AG09319 (cell line): ENCODE results near the gene DENND6B.
A peak's percentile ranks its signal among the peaks of the same experiment; 100 is the strongest.
"Not testable (repeated sequence)": the region's sequence is repeated elsewhere in the genome, so short reads cannot be mapped to it uniquely, and the experiment has no call there.

Source experiments
- DNase-seq: peaks from one replicate; pipeline ENCODE4 v3.0.0-alpha.2; 2010; ENCODE audit warnings: low read depth; ENCODE audit errors: extremely low read depth
- CTCF ChIP-seq: IDR thresholded peaks from 2 replicates; pipeline ENCODE4 v1.5.1; 2011; ENCODE audit warnings: low read depth, mild to moderate bottlenecking, inconsistent platforms, low read length, moderate library complexity

Gene DENND6B

GRCh38 chr22:50326956-50327710, at the start of gene DENND6B:
TSS of gene DENND6B (minus strand) at chr22:50327012. CDS start at chr22:50326988, 24 bp downstream.
- no peak; the same call in 1 of the 2 replicates for TF ChIP-seq CTCF
- DNase-seq, result peak; percentile 52

GRCh38 chr22:50376085-50376651, 49.4 kb upstream of the DENND6B start:
- no peak for TF ChIP-seq CTCF
- DNase-seq, result no peak

- no peak for TF ChIP-seq CTCF
- DNase-seq, result no peak
Observed at GRCh38 chr22:50371101-50371648, 44.4 kb upstream of the DENND6B start.

GRCh38 chr22:50367778-50368500, 41.1 kb upstream of the DENND6B start:
- no peak for DNase-seq
- no peak for TF ChIP-seq CTCF

- not testable (repeated sequence) for DNase-seq
Observed at GRCh38 chr22:50363803-50364194, 37.0 kb upstream of the DENND6B start.

GRCh38 chr22:50363166-50363802, 36.5 kb upstream of the DENND6B start:
- DNase-seq, result no peak
- TF ChIP-seq CTCF, result no peak

- no peak for TF ChIP-seq CTCF
- DNase-seq, result no peak
Observed at GRCh38 chr22:50361688-50362087, 34.9 kb upstream of the DENND6B start.
